H1 (cell line): ENCODE results near the gene DYSF.

Source experiments
- CEBPB ChIP-seq: IDR thresholded peaks from 2 replicates; pipeline ENCODE4 v1.6.1; 2012; ENCODE audit warnings: low read depth, low read length
- E2F6 ChIP-seq: IDR thresholded peaks from 2 replicates; pipeline ENCODE4 v1.6.1; 2012; ENCODE audit warnings: inconsistent platforms
- HDAC2 ChIP-seq, 2 experiments: fragments of 300-600 bp in 1 of 2; sonication (generic) in 1 of 2; IDR thresholded peaks; 2 replicates each; pipeline ENCODE4 v1.6.1; 2011 to 2012; ENCODE audit warnings: low read depth in 2 of 2, low read length in 2 of 2, mild to moderate bottlenecking in 2 of 2, moderate library complexity in 2 of 2, borderline replicate concordance in 1 of 2, inconsistent platforms in 1 of 2
- POLR2A ChIP-seq, 2 experiments: IDR thresholded peaks; 1 replicate in 1 of 2; 2 replicates in 1 of 2; pipeline ENCODE4 v1.6.1; 2011; ENCODE audit warnings: low read depth in 2 of 2, low read length in 2 of 2, mild to moderate bottlenecking in 2 of 2; ENCODE audit errors: control extremely low read depth in 1 of 2
- POLR2AphosphoS5 ChIP-seq: IDR thresholded peaks from 2 replicates; pipeline ENCODE4 v1.6.1; 2011; ENCODE audit warnings: low read depth, low read length
- RAD21 ChIP-seq, 2 experiments: IDR thresholded peaks in 1 of 2; conservative IDR thresholded peaks in 1 of 2; 2 replicates each; pipeline ENCODE4 v1.6.1; 2011; ENCODE audit warnings: low read depth in 2 of 2, low read length in 2 of 2, improper control_type of control experiment in 1 of 2, inconsistent platforms in 1 of 2, mild to moderate bottlenecking in 1 of 2, moderate library complexity in 1 of 2
- SP2 ChIP-seq: IDR thresholded peaks from 2 replicates; pipeline ENCODE4 v1.6.1; 2012; ENCODE audit warnings: mild to moderate bottlenecking, low read length, inconsistent platforms
- SRF ChIP-seq: IDR thresholded peaks from 2 replicates; pipeline ENCODE4 v1.6.1; 2011; ENCODE audit warnings: mild to moderate bottlenecking, low read depth, low read length, moderate library complexity
- TAF1 ChIP-seq: IDR thresholded peaks from 2 replicates; pipeline ENCODE4 v1.6.1; 2011; ENCODE audit warnings: mild to moderate bottlenecking, low read depth, low read length
- TF ChIP-seq, protein P1 (sequence below), 3 experiments: IDR thresholded peaks; 1 replicate in 2 of 3; 2 replicates in 1 of 3; pipeline versions ENCODE4 v1.5.1 to v1.6.1; 2011; ENCODE audit warnings: low read length in 3 of 3, mild to moderate bottlenecking in 3 of 3, inconsistent platforms in 2 of 3, low read depth in 1 of 3, moderate library complexity in 1 of 3; ENCODE audit not compliant: insufficient read depth in 1 of 3; ENCODE audit errors: control extremely low read depth in 1 of 3

DNA sequence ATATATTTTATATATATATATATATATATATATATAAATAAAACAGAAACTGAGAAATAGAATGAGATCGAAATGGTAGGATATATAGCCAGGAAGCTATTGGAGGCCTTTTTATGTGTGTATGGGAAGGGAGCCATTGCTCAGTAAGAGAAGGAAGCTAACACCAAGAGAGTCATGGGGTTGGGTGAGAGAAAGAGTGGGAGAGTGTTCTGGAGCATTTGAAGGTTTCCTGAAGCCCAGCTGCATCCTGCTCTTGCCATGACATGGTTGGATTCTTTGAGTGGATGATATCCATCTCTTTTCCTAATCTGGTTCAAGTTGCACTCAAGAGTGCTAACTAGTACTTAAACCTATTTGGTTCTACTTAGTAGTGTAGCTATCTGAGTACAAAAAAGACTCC lies 282.3 kb downstream of the DYSF start:
- TF ChIP-seq, protein P1, sequence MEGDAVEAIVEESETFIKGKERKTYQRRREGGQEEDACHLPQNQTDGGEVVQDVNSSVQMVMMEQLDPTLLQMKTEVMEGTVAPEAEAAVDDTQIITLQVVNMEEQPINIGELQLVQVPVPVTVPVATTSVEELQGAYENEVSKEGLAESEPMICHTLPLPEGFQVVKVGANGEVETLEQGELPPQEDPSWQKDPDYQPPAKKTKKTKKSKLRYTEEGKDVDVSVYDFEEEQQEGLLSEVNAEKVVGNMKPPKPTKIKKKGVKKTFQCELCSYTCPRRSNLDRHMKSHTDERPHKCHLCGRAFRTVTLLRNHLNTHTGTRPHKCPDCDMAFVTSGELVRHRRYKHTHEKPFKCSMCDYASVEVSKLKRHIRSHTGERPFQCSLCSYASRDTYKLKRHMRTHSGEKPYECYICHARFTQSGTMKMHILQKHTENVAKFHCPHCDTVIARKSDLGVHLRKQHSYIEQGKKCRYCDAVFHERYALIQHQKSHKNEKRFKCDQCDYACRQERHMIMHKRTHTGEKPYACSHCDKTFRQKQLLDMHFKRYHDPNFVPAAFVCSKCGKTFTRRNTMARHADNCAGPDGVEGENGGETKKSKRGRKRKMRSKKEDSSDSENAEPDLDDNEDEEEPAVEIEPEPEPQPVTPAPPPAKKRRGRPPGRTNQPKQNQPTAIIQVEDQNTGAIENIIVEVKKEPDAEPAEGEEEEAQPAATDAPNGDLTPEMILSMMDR (IDR thresholded peaks at IDR 0.05; ENCODE audit: control extremely low read depth in 1 of 3, insufficient read depth in 1 of 3, low read depth in 1 of 3, low read length in 3 of 3): no peak
- TF ChIP-seq TAF1 (no peak), POLR2A (IDR thresholded peaks at IDR 0.05; ENCODE audit: control extremely low read depth in 1 of 2, low read depth in 2 of 2, low read length in 2 of 2) (no peak), SRF (no peak), E2F6 (no peak), CEBPB (no peak), POLR2AphosphoS5 (no peak), RAD21 (IDR thresholded peaks at IDR 0.05 in 1 of 2, conservative IDR thresholded peaks at IDR 0.05 in 1 of 2; ENCODE audit: low read depth in 2 of 2, low read length in 2 of 2) (no peak), HDAC2 (IDR thresholded peaks at IDR 0.05; ENCODE audit: borderline replicate concordance in 1 of 2, low read depth in 2 of 2, low read length in 2 of 2) (no peak), SP2 (no peak)
